SK-N-SH (cell line): ENCODE data around the gene RNU1-2.
A peak's percentile ranks its signal among the peaks of the same experiment; 100 is the strongest.

Experiments
- CTCF ChIP-seq: fragments of 200-600 bp; sonication (generic); IDR thresholded peaks from 2 replicates; pipeline ENCODE4 v1.6.1; 2017; ENCODE audit warnings: antibody characterized with exemption, mild to moderate bottlenecking, moderate library complexity
- EP300 ChIP-seq, 2 experiments: IDR thresholded peaks; 2 replicates each; pipeline versions ENCODE4 v1.4.0 to v1.6.1; 2012; ENCODE audit warnings: borderline replicate concordance in 1 of 2, low read depth in 1 of 2, low read length in 1 of 2
- EZH2phosphoT487 ChIP-seq: fragments of 200-600 bp; sonication (generic); IDR thresholded peaks from 2 replicates; pipeline ENCODE4 v1.6.1; 2017; ENCODE audit warnings: low read depth, mixed run types, mild to moderate bottlenecking, antibody characterized with exemption, moderate library complexity, borderline replicate concordance
- GABPA ChIP-seq: IDR thresholded peaks from 2 replicates; pipeline ENCODE4 v1.4.0; 2012; ENCODE audit warnings: low read depth, mild to moderate bottlenecking
- JUND ChIP-seq: IDR thresholded peaks from 2 replicates; pipeline ENCODE4 v1.4.0; 2012
- POLR2AphosphoS5 ChIP-seq: IDR thresholded peaks from 2 replicates; pipeline ENCODE4 v1.6.1; 2012; ENCODE audit warnings: low read depth, low read length
- RFX5 ChIP-seq: IDR thresholded peaks from 2 replicates; pipeline ENCODE4 v1.6.1; 2012; ENCODE audit warnings: mild to moderate bottlenecking, improper control_type of control experiment, low read length
- SIN3A ChIP-seq: IDR thresholded peaks from 2 replicates; pipeline ENCODE4 v1.6.1; 2012; ENCODE audit warnings: low read depth, mild to moderate bottlenecking, low read length, moderate library complexity, borderline replicate concordance
- SMC3 ChIP-seq: IDR thresholded peaks from 2 replicates; pipeline ENCODE4 v1.6.1; 2012; ENCODE audit warnings: low read depth, low read length, improper control_type of control experiment

GRCh38 chr1:16913181-16913832, 17.5 kb downstream of the RNU1-2 start:
- TF ChIP-seq GABPA (no peak), CTCF (no peak), SMC3 (no peak), EP300 (IDR thresholded peaks at IDR 0.05; ENCODE audit: borderline replicate concordance in 1 of 2, low read depth in 1 of 2, low read length in 1 of 2) (no peak), POLR2AphosphoS5 (no peak), RFX5 (0 out of 2 replicates have a peak, but pooled peaks have one; percentile 26), SIN3A (no peak), EZH2phosphoT487 (no peak), JUND (no peak)
